ENCODE measurements around the gene ACOT11.

DNA sequence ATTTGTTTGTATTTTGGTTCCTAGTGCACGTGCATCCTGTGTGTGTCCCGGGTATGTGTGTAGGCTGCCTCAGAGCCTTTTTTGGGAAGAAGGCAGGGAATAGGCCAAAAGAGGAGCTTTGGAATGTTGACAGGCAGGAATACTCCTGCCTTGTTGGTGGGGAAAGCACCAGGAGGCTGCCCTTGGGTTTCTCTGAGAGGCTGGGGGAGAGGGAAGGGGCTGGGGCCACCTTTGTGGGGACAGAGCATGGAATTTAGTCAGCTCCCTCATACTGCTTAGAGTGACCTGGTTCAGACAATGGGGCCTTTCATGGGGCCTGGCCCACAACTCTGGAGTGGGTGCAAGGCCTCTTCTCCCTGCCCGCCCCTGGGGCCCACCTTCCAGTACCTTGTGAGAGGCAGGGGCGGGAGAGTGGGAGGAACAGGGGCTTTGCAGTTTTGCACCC is 31.3 kb downstream of the ACOT11 start:
- TF ChIP-seq, protein P1, sequence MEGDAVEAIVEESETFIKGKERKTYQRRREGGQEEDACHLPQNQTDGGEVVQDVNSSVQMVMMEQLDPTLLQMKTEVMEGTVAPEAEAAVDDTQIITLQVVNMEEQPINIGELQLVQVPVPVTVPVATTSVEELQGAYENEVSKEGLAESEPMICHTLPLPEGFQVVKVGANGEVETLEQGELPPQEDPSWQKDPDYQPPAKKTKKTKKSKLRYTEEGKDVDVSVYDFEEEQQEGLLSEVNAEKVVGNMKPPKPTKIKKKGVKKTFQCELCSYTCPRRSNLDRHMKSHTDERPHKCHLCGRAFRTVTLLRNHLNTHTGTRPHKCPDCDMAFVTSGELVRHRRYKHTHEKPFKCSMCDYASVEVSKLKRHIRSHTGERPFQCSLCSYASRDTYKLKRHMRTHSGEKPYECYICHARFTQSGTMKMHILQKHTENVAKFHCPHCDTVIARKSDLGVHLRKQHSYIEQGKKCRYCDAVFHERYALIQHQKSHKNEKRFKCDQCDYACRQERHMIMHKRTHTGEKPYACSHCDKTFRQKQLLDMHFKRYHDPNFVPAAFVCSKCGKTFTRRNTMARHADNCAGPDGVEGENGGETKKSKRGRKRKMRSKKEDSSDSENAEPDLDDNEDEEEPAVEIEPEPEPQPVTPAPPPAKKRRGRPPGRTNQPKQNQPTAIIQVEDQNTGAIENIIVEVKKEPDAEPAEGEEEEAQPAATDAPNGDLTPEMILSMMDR (optimal IDR thresholded peaks at IDR 0.05 in 1 of 3, IDR thresholded peaks at IDR 0.05 in 1 of 3, conservative IDR thresholded peaks at IDR 0.05 in 1 of 3; ENCODE audit: extremely low read depth in 1 of 3, insufficient read depth in 2 of 3, low read length in 3 of 3): no peak
- TF ChIP-seq EZH2 (IDR thresholded peaks at IDR 0.05; ENCODE audit: low read length): no peak
